Measurements from ENCODE around the gene UBE3C.
"Not testable (repeated sequence)": the region's sequence is repeated elsewhere in the genome, so short reads cannot be mapped to it uniquely, and the experiment has no call there.

The UBE3C gene

GRCh38 chr7:157253850-157254249 lies 115.1 kb downstream of the UBE3C start:
- Mint-ChIP-seq H3K4me1 (ENCODE audit: low read depth) (peaks cover 2% of the 10 kb centered on the region), H3K9me3 (no peaks in the 10 kb centered on the region), H3K4me3 (no peak overlapping the region), H3K27ac (no peak overlapping the region), H3K27me3 (no peaks in the 10 kb centered on the region), H3K36me3 (ENCODE audit: low read depth) (peaks cover 90% of the 10 kb centered on the region)
- DNase-seq, result no peak

- H3K4me1 Mint-ChIP-seq (ENCODE audit: low read depth); DNase-seq; H3K4me3 Mint-ChIP-seq; H3K27me3 Mint-ChIP-seq; H3K9me3 Mint-ChIP-seq: not testable (repeated sequence)
- H3K27ac Mint-ChIP-seq, result peak overlapping the region; percentile 40
- H3K36me3 Mint-ChIP-seq (ENCODE audit: low read depth), result peaks cover 90% of the 10 kb centered on the region
These were observed 116.1 kb downstream of the UBE3C start for GRCh38 chr7:157254781-157255180.

GRCh38 chr7:157255201-157255606 lies 116.5 kb downstream of the UBE3C start:
- no peak for DNase-seq
- H3K4me3 Mint-ChIP-seq, result no peak overlapping the region
- H3K9me3 Mint-ChIP-seq, result no peaks in the 10 kb centered on the region
- H3K4me1 Mint-ChIP-seq (ENCODE audit: low read depth), result peaks cover 2% of the 10 kb centered on the region
- peak overlapping the region; percentile 40 for H3K27ac Mint-ChIP-seq
- H3K36me3 Mint-ChIP-seq (ENCODE audit: low read depth), result peaks cover 90% of the 10 kb centered on the region
- no peaks in the 10 kb centered on the region for H3K27me3 Mint-ChIP-seq

GRCh38 chr7:157263156-157263555 lies 124.4 kb downstream of the UBE3C start:
- no peaks in the 10 kb centered on the region for H3K27me3 Mint-ChIP-seq
- no peak overlapping the region for H3K27ac Mint-ChIP-seq
- no peaks in the 10 kb centered on the region for H3K4me1 Mint-ChIP-seq (ENCODE audit: low read depth)
- H3K36me3 Mint-ChIP-seq (ENCODE audit: low read depth), result peaks cover 90% of the 10 kb centered on the region
- no peak overlapping the region for H3K4me3 Mint-ChIP-seq
- H3K9me3 Mint-ChIP-seq, result no peaks in the 10 kb centered on the region
- DNase-seq, result no peak

DNA sequence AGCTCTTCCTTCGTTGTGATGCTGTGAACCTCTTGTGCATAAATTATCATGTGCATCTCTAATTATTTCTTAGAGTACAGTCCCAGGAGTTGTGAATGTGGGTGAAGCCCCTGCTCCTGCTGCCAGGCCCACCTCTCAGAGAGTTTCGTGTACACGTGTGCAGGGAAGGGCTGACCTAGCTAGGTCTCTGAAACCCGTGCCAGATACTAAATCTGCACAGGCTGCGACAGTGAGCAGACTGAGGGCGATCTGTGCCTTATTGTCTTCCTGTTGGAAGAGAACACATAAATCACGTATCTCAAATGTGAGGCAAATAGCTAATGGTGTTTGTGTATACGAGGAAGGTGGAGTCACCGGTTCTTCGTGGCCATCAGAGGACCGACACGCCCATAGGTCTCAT lies 126.3 kb downstream of the UBE3C start:
- Mint-ChIP-seq H3K36me3 (ENCODE audit: low read depth) (peaks cover 87% of the 10 kb centered on the region), H3K27me3 (no peaks in the 10 kb centered on the region)
- DNase-seq, result no peak

GRCh38 chr7:157266272-157266671 lies 127.5 kb downstream of the UBE3C start:
- peaks cover 3% of the 10 kb centered on the region for H3K4me1 Mint-ChIP-seq (ENCODE audit: low read depth)
- peaks cover 88% of the 10 kb centered on the region for H3K36me3 Mint-ChIP-seq (ENCODE audit: low read depth)
- no peak for DNase-seq
- no peak overlapping the region for H3K27ac Mint-ChIP-seq
- H3K4me3 Mint-ChIP-seq, result no peak overlapping the region
- H3K27me3 Mint-ChIP-seq, result no peaks in the 10 kb centered on the region
- H3K9me3 Mint-ChIP-seq, result no peaks in the 10 kb centered on the region

More for the DNA sequence above, 126.3 kb downstream of the UBE3C start:
- Mint-ChIP-seq H3K4me1 (ENCODE audit: low read depth) (peaks cover 3% of the 10 kb centered on the region), H3K9me3 (no peaks in the 10 kb centered on the region), H3K27ac (no peak overlapping the region), H3K4me3 (no peak overlapping the region)

DNA sequence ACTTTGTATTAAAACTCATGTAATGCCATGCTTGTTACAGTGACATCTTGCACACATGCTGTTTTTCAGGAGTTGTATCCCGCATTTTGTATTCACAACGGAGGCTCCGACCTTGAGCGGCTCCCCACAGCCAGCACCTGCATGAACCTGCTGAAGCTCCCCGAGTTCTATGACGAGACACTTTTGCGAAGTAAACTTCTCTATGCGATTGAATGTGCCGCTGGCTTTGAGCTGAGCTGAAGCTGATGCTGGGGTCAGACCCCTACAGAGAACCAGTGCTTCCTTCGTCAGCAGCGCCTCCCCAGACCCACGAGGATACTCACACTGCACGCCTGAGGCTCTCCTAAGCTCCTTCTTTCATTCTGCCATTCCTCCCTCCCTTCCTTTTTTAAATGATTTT lies 128.8 kb downstream of the UBE3C start:
- H3K27me3 Mint-ChIP-seq, result no peaks in the 10 kb centered on the region
- peak overlapping the region; percentile 27 for H3K27ac Mint-ChIP-seq
- H3K4me1 Mint-ChIP-seq (ENCODE audit: low read depth), result peaks cover 6% of the 10 kb centered on the region
- H3K9me3 Mint-ChIP-seq, result no peaks in the 10 kb centered on the region
- no peak overlapping the region for H3K4me3 Mint-ChIP-seq
- peak; percentile 23 for DNase-seq
- H3K36me3 Mint-ChIP-seq (ENCODE audit: low read depth), result peaks cover 90% of the 10 kb centered on the region

GRCh38 chr7:157267956-157268355 lies 129.2 kb downstream of the UBE3C start:
- Mint-ChIP-seq H3K36me3 (ENCODE audit: low read depth) (peaks cover 86% of the 10 kb centered on the region), H3K27me3 (no peaks in the 10 kb centered on the region), H3K9me3 (no peaks in the 10 kb centered on the region), H3K4me1 (ENCODE audit: low read depth) (peaks cover 7% of the 10 kb centered on the region), H3K4me3 (no peak overlapping the region), H3K27ac (peak overlapping the region; percentile 27)
- peak; percentile 9 for DNase-seq

GRCh38 chr7:157268540-157268939 lies 129.8 kb downstream of the UBE3C start:
- H3K27ac Mint-ChIP-seq, result no peak overlapping the region
- peaks cover 80% of the 10 kb centered on the region for H3K36me3 Mint-ChIP-seq (ENCODE audit: low read depth)
- H3K9me3 Mint-ChIP-seq, result no peaks in the 10 kb centered on the region
- H3K4me1 Mint-ChIP-seq (ENCODE audit: low read depth), result peaks cover 11% of the 10 kb centered on the region
- no peaks in the 10 kb centered on the region for H3K27me3 Mint-ChIP-seq
- H3K4me3 Mint-ChIP-seq, result no peak overlapping the region
- DNase-seq, result peak; percentile 20

DNA sequence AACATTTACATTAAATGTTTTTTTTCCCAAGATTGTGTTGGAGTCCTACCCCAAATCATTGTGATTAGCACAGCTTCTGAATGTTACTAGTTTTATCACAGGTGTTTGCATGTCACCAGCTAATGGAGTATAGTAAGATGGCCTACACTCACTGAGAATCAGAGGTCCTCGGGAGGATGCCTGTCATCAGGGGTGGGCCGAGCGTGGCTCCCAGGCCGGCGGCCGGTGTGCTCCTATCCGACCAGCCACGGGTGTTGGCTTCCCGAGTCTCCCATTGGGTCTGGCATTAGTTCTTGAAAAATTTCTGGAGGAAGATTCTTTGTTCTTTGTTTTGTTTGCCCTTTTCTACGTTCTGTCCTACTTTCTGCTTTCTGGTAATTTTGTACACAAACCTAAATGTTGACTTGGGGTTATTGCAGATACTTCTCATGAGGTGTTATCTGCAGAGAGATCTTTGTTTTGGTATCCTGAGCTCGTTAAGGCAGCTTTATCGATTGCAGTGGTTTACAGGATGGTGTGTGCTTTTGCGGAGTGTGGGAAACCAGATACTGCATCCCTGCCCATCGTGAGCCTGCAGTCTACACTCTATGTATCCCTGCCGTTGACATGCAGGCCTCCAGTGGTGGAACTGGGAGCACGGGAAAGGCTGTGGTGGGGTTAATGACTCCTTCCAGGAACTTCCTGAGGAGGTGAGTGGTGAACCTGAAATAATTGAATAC lies 130.8 kb downstream of the UBE3C start:
- Mint-ChIP-seq H3K27me3 (no peaks in the 10 kb centered on the region), H3K9me3 (no peaks in the 10 kb centered on the region), H3K27ac (peak overlapping the region; percentile 20), H3K4me1 (ENCODE audit: low read depth) (peaks cover 13% of the 10 kb centered on the region), H3K36me3 (ENCODE audit: low read depth) (peaks cover 71% of the 10 kb centered on the region), H3K4me3 (no peak overlapping the region)
- DNase-seq, result no peak

GRCh38 chr7:157270060-157270444 lies 131.3 kb downstream of the UBE3C start:
- DNase-seq, result no peak
- Mint-ChIP-seq H3K4me1 (ENCODE audit: low read depth) (peaks cover 15% of the 10 kb centered on the region), H3K36me3 (ENCODE audit: low read depth) (peaks cover 66% of the 10 kb centered on the region), H3K4me3 (no peak overlapping the region), H3K27ac (peak overlapping the region; percentile 26), H3K9me3 (no peaks in the 10 kb centered on the region), H3K27me3 (no peaks in the 10 kb centered on the region)

- H3K4me3 Mint-ChIP-seq, result no peak overlapping the region
- no peaks in the 10 kb centered on the region for H3K27me3 Mint-ChIP-seq
- H3K9me3 Mint-ChIP-seq, result no peaks in the 10 kb centered on the region
- peak overlapping the region; percentile 60 for H3K27ac Mint-ChIP-seq
- H3K4me1 Mint-ChIP-seq (ENCODE audit: low read depth), result peaks cover 17% of the 10 kb centered on the region
- peaks cover 53% of the 10 kb centered on the region for H3K36me3 Mint-ChIP-seq (ENCODE audit: low read depth)
- no peak for DNase-seq
These were observed 132.7 kb downstream of the UBE3C start for GRCh38 chr7:157271315-157271990.

DNA sequence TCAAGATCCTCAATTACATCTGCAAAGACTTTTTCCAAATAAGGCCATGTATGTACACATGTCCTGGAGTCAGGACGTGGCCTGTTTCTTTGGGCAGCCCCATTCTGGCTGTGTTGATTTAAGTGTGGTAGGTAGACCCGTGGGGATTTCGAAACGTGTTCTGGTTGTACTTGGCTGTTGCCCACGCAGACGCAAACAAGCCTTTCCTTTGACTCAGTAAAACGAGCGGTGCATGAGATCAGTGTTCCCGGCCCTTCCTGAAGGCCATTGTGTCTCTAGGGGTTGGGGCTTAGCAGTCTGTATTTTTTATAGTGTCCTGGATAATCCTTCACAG lies 133.2 kb downstream of the UBE3C start:
- Mint-ChIP-seq H3K4me3 (no peak overlapping the region), H3K4me1 (ENCODE audit: low read depth) (peaks cover 21% of the 10 kb centered on the region), H3K9me3 (no peaks in the 10 kb centered on the region), H3K27me3 (no peaks in the 10 kb centered on the region), H3K36me3 (ENCODE audit: low read depth) (peaks cover 49% of the 10 kb centered on the region), H3K27ac (peak overlapping the region; percentile 60)
- DNase-seq, result no peak

GRCh38 chr7:157272351-157273207 lies 133.9 kb downstream of the UBE3C start:
- H3K9me3 Mint-ChIP-seq, result no peaks in the 10 kb centered on the region
- DNase-seq, result no peak
- H3K4me3 Mint-ChIP-seq, result no peak overlapping the region
- H3K36me3 Mint-ChIP-seq (ENCODE audit: low read depth), result peaks cover 44% of the 10 kb centered on the region
- H3K4me1 Mint-ChIP-seq (ENCODE audit: low read depth), result peaks cover 26% of the 10 kb centered on the region
- H3K27me3 Mint-ChIP-seq, result peaks cover 3% of the 10 kb centered on the region
- peak overlapping the region; percentile 66 for H3K27ac Mint-ChIP-seq

Measured in activated T-cell treated with anti-CD3 and anti-CD28 coated beads, Interleukin-2, amount 50 U/mL, for 24 hours (primary cell).